Panc1 (cell line): ENCODE data around the gene MACROD1. TPM values are rescaled to one million over a fixed set of nuclear protein-coding genes. Genes with fewer than 3 reads are reported as not detected.

Experiments used
- ATAC-seq: fragments of 200-7000 bp; cut with Tn5 transposase; 2 replicates; pipeline ENCODE4 v1.9.1; 2020; ENCODE audit warnings: mild to moderate bottlenecking, moderate library complexity
- BruUV-seq: library from RNA; stranded (reverse); fragments of 400-500 nt; replicated peaks from 2 replicates; lab custom pipeline; 2021; lab: Mats Ljungman, UMichigan
- CTCF ChIA-PET: fragments of 300-600 bp; sonication (Branson Sonifier 250); formaldehyde crosslinking; loops from one replicate; lab custom pipeline; 2022; ENCODE audit warnings: antibody characterized with exemption; lab: Charles Lee
- POLR2A ChIA-PET: fragments of 300-600 bp; sonication (Branson Sonifier 250); formaldehyde crosslinking; loops from one replicate; lab custom pipeline; 2022; ENCODE audit warnings: antibody characterized with exemption; lab: Charles Lee
- DNase-seq: peaks from one replicate; pipeline ENCODE4 v3.0.0-alpha.2; 2010; ENCODE audit warnings: low read depth, low spot score
- H3K27ac ChIP-seq: 2 replicates; pipeline ENCODE4 v1.5.1; 2011; ENCODE audit warnings: mild to moderate bottlenecking, low read length, inconsistent platforms
- H3K27me3 ChIP-seq: fragments of 200-500 bp; sonication (Bioruptor generic); 2 replicates; pipeline ENCODE4 v1.6.0; 2014; ENCODE audit warnings: low read length, inconsistent platforms; ENCODE audit not compliant: control insufficient read depth, insufficient read depth
- H3K36me3 ChIP-seq: fragments of 200-500 bp; sonication (Bioruptor generic); 2 replicates; pipeline ENCODE4 v1.5.1; 2014; ENCODE audit warnings: inconsistent platforms, mild to moderate bottlenecking, low read length, moderate library complexity; ENCODE audit not compliant: control insufficient read depth, insufficient read depth
- H3K4me1 ChIP-seq: 2 replicates; pipeline ENCODE4 v1.5.1; 2011; ENCODE audit warnings: inconsistent platforms, mild to moderate bottlenecking, low read length, moderate library complexity; ENCODE audit not compliant: control insufficient read depth, insufficient read depth
- H3K4me3 ChIP-seq, 2 experiments: 2 replicates each; pipeline ENCODE4 v1.5.1; 2011 to 2012; ENCODE audit warnings: low read depth in 2 of 2, low read length in 2 of 2, mild to moderate bottlenecking in 2 of 2, inconsistent platforms in 1 of 2, moderate library complexity in 1 of 2
- H3K9me3 ChIP-seq: fragments of 200-500 bp; sonication (Bioruptor generic); 2 replicates; pipeline ENCODE4 v1.5.1; 2014; ENCODE audit warnings: low read depth, mild to moderate bottlenecking, inconsistent platforms, low read length, moderate library complexity; ENCODE audit not compliant: control insufficient read depth, insufficient read depth
- POLR2AphosphoS5 ChIP-seq: IDR thresholded peaks from 2 replicates; pipeline ENCODE4 v1.6.1; 2012; ENCODE audit warnings: mild to moderate bottlenecking, low read depth, low read length, moderate library complexity
- SIN3A ChIP-seq: IDR thresholded peaks from 2 replicates; pipeline ENCODE4 v1.6.1; 2012; ENCODE audit warnings: low read depth, mild to moderate bottlenecking, low read length, moderate library complexity, borderline replicate concordance; ENCODE audit not compliant: insufficient read depth
- TCF7L2 ChIP-seq: IDR thresholded peaks from 2 replicates; pipeline ENCODE4 v1.6.1; 2011; ENCODE audit warnings: mild to moderate bottlenecking, low read depth, low read length, inconsistent platforms
- in situ Hi-C: cut with HindIII; loops from 2 replicates; pipeline ENCODE4 v1.10.0; 2016; ENCODE audit warnings: low sequenced_read_pairs, low pct_unique_long_range_greater_than_20kb
- intact Hi-C: fragments of 100-400 bp; cut with micrococcal nuclease; formaldehyde crosslinking; loops from one replicate; pipeline ENCODE4 v1.10.0; 2022; ENCODE audit not compliant: unreplicated experiment
- total RNA-seq: library from RNA; stranded (reverse); gene quantifications from one replicate; pipeline ENCODE4 v1.2.1, GENCODE V29; 2021; ENCODE audit not compliant: unreplicated experiment
- TF ChIP-seq, protein P1 (sequence below), 2 experiments: IDR thresholded peaks; 2 replicates each; pipeline ENCODE4 v1.6.1; 2011 to 2012; ENCODE audit warnings: low read depth in 2 of 2, control low read depth in 1 of 2, low read length in 1 of 2, mild to moderate bottlenecking in 1 of 2, moderate library complexity in 1 of 2; ENCODE audit not compliant: insufficient read depth in 1 of 2
- TF ChIP-seq, protein P2 (sequence below): fragments of 450-650 bp; IDR thresholded peaks from 2 replicates; pipeline ENCODE4 v1.5.1; 2017; ENCODE audit warnings: mild to moderate bottlenecking

MACROD1 gene
- total RNA-seq, 1 experiment from 2014 or later = 16.8 TPM

DNA sequence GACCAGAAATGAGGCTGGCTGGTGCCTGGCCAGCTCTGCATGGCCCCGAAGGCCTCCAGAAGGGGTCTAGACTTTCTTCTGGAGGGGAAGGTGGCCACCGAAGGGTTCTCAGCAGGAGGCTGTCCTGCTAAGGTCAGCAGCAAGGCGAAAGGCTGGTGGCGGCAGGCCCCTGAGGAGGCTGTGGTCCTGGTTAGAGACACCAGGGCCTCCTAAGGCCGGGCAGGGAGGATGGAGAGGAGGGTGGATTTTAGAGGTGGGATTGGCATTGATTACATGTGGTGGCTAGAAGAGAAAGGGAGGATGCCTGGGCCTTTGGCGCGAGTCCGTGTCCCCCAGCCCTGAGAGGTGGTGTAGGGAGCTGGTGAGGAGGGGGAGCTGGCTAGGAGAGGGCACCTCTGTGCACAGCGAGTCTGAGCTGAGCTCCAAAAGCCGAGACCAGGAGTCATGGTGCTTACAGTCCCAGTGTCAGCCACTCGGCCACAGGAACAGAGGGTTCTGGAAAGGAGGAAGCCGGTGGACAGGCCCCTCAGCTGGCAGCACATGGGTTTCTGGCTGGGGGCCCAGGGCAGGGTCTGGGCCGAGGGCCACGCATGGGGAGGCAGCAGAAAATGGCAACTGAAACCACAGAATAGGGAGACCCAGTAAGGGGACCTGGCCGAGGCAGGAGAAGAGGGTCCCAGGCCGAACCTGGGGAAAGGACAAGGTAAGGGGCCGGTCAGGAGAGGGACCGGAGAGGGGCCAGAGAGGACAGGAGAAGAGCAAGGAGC, 43.1 kb upstream of the MACROD1 start:
- H3K27ac ChIP-seq = no peak overlapping the region
- no peak for TF ChIP-seq SIN3A
- TF ChIP-seq, protein P1, sequence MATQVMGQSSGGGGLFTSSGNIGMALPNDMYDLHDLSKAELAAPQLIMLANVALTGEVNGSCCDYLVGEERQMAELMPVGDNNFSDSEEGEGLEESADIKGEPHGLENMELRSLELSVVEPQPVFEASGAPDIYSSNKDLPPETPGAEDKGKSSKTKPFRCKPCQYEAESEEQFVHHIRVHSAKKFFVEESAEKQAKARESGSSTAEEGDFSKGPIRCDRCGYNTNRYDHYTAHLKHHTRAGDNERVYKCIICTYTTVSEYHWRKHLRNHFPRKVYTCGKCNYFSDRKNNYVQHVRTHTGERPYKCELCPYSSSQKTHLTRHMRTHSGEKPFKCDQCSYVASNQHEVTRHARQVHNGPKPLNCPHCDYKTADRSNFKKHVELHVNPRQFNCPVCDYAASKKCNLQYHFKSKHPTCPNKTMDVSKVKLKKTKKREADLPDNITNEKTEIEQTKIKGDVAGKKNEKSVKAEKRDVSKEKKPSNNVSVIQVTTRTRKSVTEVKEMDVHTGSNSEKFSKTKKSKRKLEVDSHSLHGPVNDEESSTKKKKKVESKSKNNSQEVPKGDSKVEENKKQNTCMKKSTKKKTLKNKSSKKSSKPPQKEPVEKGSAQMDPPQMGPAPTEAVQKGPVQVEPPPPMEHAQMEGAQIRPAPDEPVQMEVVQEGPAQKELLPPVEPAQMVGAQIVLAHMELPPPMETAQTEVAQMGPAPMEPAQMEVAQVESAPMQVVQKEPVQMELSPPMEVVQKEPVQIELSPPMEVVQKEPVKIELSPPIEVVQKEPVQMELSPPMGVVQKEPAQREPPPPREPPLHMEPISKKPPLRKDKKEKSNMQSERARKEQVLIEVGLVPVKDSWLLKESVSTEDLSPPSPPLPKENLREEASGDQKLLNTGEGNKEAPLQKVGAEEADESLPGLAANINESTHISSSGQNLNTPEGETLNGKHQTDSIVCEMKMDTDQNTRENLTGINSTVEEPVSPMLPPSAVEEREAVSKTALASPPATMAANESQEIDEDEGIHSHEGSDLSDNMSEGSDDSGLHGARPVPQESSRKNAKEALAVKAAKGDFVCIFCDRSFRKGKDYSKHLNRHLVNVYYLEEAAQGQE (IDR thresholded peaks at IDR 0.05; ENCODE audit: insufficient read depth in 1 of 2, low read depth in 2 of 2, low read length in 1 of 2) = no peak
- TF ChIP-seq, protein P2, sequence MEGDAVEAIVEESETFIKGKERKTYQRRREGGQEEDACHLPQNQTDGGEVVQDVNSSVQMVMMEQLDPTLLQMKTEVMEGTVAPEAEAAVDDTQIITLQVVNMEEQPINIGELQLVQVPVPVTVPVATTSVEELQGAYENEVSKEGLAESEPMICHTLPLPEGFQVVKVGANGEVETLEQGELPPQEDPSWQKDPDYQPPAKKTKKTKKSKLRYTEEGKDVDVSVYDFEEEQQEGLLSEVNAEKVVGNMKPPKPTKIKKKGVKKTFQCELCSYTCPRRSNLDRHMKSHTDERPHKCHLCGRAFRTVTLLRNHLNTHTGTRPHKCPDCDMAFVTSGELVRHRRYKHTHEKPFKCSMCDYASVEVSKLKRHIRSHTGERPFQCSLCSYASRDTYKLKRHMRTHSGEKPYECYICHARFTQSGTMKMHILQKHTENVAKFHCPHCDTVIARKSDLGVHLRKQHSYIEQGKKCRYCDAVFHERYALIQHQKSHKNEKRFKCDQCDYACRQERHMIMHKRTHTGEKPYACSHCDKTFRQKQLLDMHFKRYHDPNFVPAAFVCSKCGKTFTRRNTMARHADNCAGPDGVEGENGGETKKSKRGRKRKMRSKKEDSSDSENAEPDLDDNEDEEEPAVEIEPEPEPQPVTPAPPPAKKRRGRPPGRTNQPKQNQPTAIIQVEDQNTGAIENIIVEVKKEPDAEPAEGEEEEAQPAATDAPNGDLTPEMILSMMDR = no peak
- TF ChIP-seq POLR2AphosphoS5 = no peak
- TF ChIP-seq TCF7L2 = no peak
- ATAC-seq (peak; percentile 15; the same call in 1 of the 2 replicates), DNase-seq (no peak)
- in situ Hi-C loops = no loop called here
- H3K9me3 ChIP-seq = no peaks in the 10 kb centered on the region
- intact Hi-C loops = no loop called here
- no peaks in the 10 kb centered on the region for H3K27me3 ChIP-seq
- no TSS peak for BruUV-seq
- no peak overlapping the region for H3K4me3 ChIP-seq
- H3K36me3 ChIP-seq = peaks cover 2% of the 10 kb centered on the region
- CTCF ChIA-PET = no interaction called here
- POLR2A ChIA-PET = no interaction called here
- H3K4me1 ChIP-seq = no peaks in the 10 kb centered on the region; the same call in 1 of the 2 replicates

DNA sequence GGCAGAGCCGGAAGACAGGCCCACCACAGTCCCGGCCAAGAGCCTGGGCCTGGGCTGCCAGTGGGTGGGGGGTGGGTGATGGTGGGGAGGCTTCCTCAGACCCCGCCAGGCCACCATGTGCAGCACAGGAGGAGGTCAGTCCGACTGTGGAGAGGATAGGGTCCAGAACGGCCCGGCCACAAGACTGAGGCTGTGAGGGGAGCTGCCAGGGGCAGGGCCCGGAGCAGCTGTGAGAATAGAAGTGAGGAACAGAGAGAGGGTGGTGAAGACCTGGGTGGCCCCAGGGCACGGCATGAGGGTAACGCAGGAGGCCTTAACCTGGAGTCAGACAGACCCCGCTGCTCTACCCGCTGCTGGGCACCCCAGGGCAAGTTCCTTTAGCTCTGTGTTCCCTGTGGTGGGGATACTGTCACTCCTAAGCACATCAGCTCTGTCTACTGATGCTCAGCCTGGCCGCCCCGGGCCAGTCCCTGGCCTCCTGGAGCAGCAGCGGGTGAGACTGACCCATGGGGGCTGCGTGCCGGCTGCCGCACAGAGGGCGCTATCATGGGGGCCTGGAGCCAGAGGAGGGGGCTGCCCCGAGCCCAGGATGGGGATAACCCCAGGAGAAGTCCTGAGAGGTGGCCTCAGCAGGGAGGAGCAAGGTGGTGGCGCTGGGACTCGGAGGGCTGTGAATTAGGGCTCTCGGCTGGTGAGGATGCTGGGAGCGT, 42.3 kb upstream of the MACROD1 start:
- intact Hi-C loops (no loop called here), in situ Hi-C loops (no loop called here)
- no peak overlapping the region for H3K4me3 ChIP-seq
- TF ChIP-seq POLR2AphosphoS5 (no peak), TCF7L2 (no peak), SIN3A (no peak)
- TF ChIP-seq, protein P2 = no peak
- TF ChIP-seq, protein P1 (IDR thresholded peaks at IDR 0.05; ENCODE audit: insufficient read depth in 1 of 2, low read depth in 2 of 2, low read length in 1 of 2) = no peak
- DNase-seq = no peak
- peak; percentile 31; the same call in 1 of the 2 replicates for ATAC-seq
- no peaks in the 10 kb centered on the region; the same call in 1 of the 2 replicates for H3K4me1 ChIP-seq
- BruUV-seq = no TSS peak
- H3K9me3 ChIP-seq = no peaks in the 10 kb centered on the region
- H3K36me3 ChIP-seq = peaks cover 10% of the 10 kb centered on the region
- POLR2A ChIA-PET = no interaction called here
- CTCF ChIA-PET = interaction anchor here (0.7 kb wide), 1 partner anchor 40 kb away, joined by 5 read pairs; no protein-coding TSS in a partner anchor
- no peak overlapping the region for H3K27ac ChIP-seq
- H3K27me3 ChIP-seq = no peaks in the 10 kb centered on the region
